Kasumi-1 (cell line): Measurements from ENCODE around the gene ATR.
"Not testable (repeated sequence)": the region's sequence is repeated elsewhere in the genome, so short reads cannot be mapped to it uniquely, and the experiment has no call there.

Experiments used
- DNase-seq, 2 experiments: peaks; one replicate each; lab custom pipeline; 2025; lab: John Stamatoyannopoulos, UW

The ATR gene

DNA sequence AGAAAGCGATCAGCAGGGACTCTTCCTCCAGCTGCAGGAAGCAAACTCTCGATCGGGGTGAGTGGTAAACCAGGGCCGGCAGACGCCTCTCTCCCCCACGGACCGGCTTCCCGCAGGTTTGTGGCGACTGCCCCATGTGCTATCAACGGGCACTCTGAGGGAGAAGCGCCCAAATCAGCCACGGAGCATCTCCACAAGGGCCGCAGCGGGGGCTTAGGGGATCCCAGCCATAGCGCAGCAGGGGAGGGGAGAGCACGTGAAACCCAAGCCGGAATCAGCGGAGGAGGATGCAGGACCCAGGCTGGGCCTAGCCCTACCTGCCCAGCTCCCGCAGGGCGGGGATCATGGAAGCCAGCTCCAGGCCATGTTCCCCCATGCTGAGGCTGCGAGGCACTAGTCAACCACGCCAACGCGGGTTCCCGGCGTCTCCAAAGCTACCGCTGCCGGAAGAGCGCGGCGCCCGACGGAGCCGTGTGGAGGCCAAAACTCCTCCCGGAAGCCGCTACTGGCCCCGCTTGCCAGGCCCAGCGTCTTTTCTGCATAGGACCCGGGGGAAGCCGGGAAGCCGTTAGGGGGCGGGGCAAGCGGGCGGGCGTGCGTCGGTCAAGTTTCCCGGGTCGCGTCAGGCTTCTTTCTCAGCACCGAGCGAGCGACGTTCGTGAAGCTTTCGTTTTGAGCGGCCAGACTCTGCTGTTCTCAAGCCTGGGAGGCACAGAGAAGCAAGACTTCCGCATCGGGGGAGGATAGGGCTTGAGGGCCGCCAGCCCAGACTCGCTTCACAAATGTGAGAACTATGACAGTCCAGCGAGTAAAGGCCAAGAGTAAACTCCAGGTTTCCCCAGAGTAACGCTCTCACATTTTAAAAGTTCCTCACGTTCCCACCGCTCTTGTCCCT lies at the start of gene ATR:
ATR (minus strand) TSS at position 405 of the 895 bp plus-strand sequence; CDS start at position 376, 29 bp downstream.
- DNase-seq, result peak; percentile 94 to 97

DNA sequence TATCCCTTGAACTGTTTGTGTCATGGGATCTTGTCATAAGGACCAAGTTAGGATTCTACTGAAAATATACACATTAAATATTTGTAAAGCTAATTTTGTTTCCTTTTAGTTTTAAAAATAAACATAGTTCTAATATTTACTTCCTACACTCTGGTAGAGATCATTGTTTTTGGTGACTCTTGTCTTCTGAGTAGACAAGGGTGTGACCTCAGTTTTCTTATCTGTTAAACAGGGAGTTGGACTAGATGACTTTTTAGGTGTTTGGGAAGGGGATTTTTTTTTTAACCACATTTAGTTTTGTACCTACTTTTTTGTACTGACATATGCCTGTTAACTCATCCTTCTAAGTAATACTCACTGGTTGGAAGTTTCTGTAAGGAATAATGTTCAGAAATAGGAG lies 48.4 kb upstream of the ATR start:
- no peak for DNase-seq

DNA sequence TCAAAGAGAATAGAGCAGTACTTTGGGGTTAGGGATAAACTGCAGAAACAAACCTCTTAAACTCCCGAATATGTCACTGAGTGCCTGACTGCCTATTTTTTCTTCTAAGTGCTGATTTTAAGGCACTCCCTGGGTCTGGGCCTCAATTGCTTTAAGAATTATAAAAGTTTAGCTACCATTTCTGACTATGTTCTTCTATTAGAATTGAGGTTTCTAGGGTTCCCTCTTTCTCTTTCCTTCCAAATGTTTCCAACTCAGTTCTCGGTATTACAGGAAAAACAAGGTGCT lies 46.6 kb upstream of the ATR start:
- no peak for DNase-seq

DNA sequence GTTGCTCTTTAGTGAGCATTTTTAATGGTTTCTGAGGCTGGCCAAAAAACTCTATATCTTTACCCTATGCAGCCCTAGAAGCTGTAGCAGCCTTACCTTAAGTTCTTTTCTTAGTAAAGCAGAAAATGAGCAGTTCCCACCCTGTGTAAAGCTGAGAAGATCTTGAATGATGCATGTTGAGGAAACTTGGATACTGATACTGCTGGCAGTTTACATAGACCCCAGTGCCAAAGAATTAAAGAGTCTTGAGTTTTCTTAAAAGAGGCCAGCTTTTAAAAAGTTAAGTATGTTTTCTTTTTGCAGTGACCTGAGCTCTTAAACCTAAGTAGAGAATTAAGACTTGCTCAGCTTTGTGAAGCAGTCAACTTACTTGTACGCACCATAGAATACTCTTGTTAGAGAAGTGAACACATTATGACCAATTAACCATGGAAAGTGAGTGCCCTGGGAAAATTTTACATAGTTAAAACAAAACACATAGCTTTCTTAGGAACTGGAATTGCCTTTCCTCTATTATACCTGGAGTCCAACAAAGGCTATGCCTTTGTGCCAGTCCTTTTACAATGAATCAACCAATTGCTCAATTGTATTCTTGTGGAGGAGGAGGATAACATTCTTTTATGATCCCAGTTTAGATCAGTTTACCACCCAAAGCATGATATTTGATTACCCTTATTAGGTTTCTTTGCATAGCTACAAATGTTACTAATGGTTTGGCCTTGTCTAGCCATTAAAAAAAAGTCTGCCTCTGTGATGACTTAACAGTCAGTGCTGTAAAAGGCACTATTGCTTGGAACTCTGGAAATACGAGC lies 46.0 kb upstream of the ATR start:
- no peak for DNase-seq

- DNase-seq, result no peak
These were observed 44.7 kb upstream of the ATR start for GRCh38 chr3:142623194-142623593.

GRCh38 chr3:142622405-142622804 lies 43.9 kb upstream of the ATR start:
- no peak for DNase-seq

DNA sequence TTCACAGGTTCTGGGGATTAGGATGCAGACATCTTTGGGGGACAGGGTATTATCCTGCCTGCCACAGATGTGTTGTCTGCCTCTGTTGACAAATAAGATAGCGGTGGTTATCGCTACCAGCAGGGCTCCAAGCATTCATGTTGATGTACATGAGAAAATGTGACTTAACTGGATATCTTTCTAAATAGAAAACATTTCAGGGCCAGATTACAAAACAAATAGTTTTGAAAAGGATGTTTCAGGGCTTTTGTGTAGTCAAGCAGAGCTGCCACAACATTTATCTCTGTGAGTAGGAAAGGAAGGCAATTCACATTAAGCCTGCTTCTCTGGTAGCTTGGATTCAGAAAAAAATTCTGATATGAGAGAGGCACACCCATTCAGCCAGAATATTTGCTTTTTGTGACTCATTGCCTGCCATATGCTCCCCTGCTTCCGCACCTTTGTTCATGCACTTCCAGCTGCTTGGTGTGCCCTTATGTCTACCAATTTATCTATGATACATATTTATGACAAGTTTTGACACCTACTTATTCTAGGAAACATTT lies 40.5 kb upstream of the ATR start:
- DNase-seq, result no peak

- no peak for DNase-seq
These were observed 36.6 kb upstream of the ATR start for GRCh38 chr3:142615171-142615570.

DNA sequence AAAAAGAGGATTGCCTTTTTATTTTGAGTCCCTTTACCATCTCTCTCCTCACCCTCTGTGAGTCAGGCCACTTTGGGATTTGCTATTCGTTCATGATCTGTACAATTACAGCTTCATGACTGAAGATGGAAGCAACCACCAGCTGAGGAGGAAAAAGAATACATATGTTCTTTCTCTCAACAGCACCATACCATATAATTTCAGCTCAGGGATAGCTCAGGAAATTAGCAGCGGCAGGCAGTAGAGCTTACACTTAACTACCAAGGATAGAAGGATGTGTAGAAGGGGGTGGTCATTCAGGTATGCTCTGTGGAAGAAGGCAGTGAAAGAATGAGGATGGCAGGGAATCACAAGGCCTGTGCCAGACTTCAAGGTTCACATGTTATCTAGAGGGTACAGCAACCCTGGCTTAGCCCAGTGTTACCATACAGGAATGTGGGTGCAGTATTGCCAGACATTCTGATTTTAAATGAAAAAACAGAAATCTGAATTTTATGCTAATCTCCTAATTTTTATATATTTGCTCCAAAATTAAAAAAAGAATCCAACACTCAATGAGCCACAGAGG lies 35.6 kb upstream of the ATR start:
- no peak for DNase-seq

- DNase-seq, result no peak
These were observed 35.0 kb upstream of the ATR start for GRCh38 chr3:142613491-142613890.

DNA sequence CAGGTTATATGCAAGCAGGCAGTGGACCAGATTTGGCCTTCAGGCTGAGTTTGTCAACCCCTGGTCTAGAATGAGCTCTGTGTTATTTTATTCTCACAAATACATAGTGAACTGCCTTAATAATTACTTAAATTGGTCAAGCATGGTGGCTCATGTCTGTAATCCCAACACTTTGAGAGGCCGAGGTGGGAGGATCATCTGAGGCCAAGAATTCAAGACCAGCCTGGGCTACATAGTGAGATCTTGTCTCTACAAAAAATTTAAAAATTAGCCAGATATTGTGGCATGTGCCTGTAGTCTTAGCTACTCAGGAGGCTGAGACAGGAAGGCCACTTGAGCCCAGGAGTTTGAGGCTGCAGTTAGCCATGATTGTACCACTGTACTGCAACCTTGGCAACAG lies 32.7 kb upstream of the ATR start:
- DNase-seq, result no peak

GRCh38 chr3:142609136-142609535 lies 30.6 kb upstream of the ATR start:
- no peak for DNase-seq

GRCh38 chr3:142608631-142609030 lies 30.1 kb upstream of the ATR start:
- no peak for DNase-seq

- DNase-seq, result no peak
These were observed 26.4 kb upstream of the ATR start for GRCh38 chr3:142604940-142605339.

GRCh38 chr3:142603386-142603705 lies 24.8 kb upstream of the ATR start:
- not testable (repeated sequence) for DNase-seq

GRCh38 chr3:142602619-142603385 lies 24.3 kb upstream of the ATR start:
- DNase-seq, result no peak

DNA sequence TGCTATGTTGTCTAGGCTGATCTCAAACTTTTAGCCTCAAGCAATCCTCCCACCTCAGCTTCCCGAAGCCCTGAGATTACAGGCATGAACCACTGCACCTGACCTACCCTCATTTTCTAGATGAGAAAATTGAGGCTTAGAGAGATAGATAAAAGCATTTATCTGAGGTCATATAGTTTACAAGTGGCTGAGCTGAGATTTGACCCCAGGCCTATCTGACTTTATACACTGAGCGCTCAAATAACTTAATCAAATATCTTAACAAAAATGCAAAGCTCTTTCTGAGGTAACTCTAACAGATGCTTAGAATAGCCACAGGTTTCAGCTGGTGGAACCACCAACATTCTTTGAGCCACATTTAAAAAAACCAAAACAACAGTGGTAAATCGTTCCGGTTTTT lies 23.2 kb upstream of the ATR start:
- no peak for DNase-seq

GRCh38 chr3:142597906-142598305 lies 19.4 kb upstream of the ATR start:
- DNase-seq, result no peak

DNA sequence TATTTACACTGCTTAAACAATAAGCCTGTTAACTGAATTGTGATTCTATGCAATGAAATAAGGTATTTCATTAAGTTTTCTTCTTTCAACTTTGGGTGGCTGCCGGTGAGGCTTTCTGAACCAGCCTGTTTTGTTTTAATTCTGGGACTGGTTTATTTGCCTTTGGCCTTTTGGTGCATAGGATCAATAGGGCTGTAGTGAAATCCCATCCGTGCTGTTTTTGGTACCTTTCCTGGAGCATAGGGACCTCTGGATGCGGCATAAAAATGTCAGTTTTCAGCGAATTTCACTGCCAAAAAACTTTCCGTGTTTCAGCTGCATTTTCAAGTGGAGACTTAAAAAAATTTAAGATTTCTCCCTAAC lies 18.2 kb upstream of the ATR start:
- DNase-seq, result no peak

- peak; percentile 87 to 88 for DNase-seq
These were observed 17.6 kb upstream of the ATR start, which contains the start of gene PLS1 for GRCh38 chr3:142595951-142596725. Gene PLS1, plus strand, starts transcription at chr3:142596393. Its CDS starts 67,845 bp downstream, at chr3:142664238.

DNA sequence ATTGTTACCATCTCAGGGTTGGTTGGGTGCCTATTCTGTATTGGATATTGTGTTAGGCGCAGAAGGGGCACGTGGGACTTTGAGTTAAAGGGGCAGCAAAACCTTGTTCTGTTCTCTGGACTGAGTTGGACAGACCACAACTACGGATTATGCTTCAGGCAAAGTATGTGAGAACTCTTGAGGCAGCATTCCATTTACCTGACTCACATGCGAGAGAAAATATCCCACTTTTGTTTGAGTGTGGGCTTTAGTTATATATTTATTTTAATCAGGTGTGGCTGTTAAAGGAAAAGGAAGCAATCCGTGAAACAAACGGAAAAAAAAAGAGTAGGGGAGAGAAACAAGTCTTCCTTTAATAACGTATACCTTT lies 17.0 kb upstream of the ATR start:
- no peak for DNase-seq
